ENCODE measurements around the gene BRD4. TPM values are rescaled to one million over a fixed set of nuclear protein-coding genes. Genes with fewer than 3 reads are reported as not detected.
A peak's percentile ranks its signal among the peaks of the same experiment; 100 is the strongest.

BRD4 gene
- total RNA-seq, 1 donor from 2014 or later = 136 TPM

DNA sequence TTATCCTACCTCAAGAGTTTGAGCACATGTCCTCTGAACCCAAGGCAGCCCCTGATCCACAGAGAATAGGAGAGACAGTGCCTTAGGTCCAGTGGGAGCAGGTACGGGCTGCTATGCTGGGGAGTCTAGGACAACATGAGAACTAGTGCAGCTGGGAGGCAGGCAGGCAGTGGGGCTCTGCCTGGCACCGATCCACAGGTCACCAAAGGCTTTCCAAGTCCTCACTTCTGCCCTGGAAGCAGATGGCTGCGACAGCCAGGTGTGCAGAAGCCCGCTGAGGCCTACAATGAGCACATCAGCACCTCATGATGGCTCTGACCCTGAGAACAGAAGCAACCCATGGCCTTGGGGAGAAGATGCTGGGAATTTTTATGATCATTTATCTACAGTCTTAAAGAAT, 70.3 kb downstream of the BRD4 start:
- TF ChIP-seq, protein P1, sequence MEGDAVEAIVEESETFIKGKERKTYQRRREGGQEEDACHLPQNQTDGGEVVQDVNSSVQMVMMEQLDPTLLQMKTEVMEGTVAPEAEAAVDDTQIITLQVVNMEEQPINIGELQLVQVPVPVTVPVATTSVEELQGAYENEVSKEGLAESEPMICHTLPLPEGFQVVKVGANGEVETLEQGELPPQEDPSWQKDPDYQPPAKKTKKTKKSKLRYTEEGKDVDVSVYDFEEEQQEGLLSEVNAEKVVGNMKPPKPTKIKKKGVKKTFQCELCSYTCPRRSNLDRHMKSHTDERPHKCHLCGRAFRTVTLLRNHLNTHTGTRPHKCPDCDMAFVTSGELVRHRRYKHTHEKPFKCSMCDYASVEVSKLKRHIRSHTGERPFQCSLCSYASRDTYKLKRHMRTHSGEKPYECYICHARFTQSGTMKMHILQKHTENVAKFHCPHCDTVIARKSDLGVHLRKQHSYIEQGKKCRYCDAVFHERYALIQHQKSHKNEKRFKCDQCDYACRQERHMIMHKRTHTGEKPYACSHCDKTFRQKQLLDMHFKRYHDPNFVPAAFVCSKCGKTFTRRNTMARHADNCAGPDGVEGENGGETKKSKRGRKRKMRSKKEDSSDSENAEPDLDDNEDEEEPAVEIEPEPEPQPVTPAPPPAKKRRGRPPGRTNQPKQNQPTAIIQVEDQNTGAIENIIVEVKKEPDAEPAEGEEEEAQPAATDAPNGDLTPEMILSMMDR (IDR thresholded peaks at IDR 0.05; ENCODE audit: unreplicated experiment) = no peak
- H3K27ac Mint-ChIP-seq (ENCODE audit: unreplicated experiment) = no peak overlapping the region
- no peak overlapping the region for H3K4me3 Mint-ChIP-seq (ENCODE audit: unreplicated experiment)
- peaks cover 39% of the 10 kb centered on the region for H3K36me3 Mint-ChIP-seq (ENCODE audit: low read depth, unreplicated experiment)
- no peaks in the 10 kb centered on the region for H3K9me3 Mint-ChIP-seq (ENCODE audit: unreplicated experiment)
- H3K27me3 Mint-ChIP-seq (ENCODE audit: unreplicated experiment) = peaks cover 13% of the 10 kb centered on the region
- DNase-seq (ENCODE audit: low spot score) = no peak
- no peaks in the 10 kb centered on the region for H3K4me1 Mint-ChIP-seq (ENCODE audit: unreplicated experiment)

DNA sequence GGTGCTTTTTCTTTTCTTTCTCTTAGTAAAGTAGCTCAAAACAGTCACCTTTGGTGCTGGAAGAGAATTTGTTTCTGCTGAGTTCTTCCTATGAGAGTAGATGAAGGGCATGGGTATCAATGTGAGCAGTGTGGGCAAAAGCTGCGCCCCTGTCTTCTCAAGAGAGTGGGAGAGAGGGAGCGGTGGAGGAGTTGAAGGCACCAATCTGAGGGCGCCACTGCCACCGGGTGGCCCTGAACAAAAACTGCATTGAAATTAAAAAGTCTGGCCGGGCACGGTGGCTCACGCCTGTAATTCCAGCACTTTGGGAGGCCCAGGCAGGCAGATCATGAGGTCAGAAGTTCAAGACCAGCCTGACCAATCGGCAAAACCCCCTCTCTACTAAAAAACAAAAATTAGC, 71.4 kb downstream of the BRD4 start:
- peaks cover 47% of the 10 kb centered on the region for H3K36me3 Mint-ChIP-seq (ENCODE audit: low read depth, unreplicated experiment)
- no peak for DNase-seq (ENCODE audit: low spot score)
- no peak overlapping the region for H3K27ac Mint-ChIP-seq (ENCODE audit: unreplicated experiment)
- peaks cover 13% of the 10 kb centered on the region for H3K27me3 Mint-ChIP-seq (ENCODE audit: unreplicated experiment)
- TF ChIP-seq, protein P1 (IDR thresholded peaks at IDR 0.05; ENCODE audit: unreplicated experiment) = peak; percentile 15
- peak overlapping the region; percentile 56 for H3K4me3 Mint-ChIP-seq (ENCODE audit: unreplicated experiment)
- H3K9me3 Mint-ChIP-seq (ENCODE audit: unreplicated experiment) = no peaks in the 10 kb centered on the region
- H3K4me1 Mint-ChIP-seq (ENCODE audit: unreplicated experiment) = no peaks in the 10 kb centered on the region

DNA sequence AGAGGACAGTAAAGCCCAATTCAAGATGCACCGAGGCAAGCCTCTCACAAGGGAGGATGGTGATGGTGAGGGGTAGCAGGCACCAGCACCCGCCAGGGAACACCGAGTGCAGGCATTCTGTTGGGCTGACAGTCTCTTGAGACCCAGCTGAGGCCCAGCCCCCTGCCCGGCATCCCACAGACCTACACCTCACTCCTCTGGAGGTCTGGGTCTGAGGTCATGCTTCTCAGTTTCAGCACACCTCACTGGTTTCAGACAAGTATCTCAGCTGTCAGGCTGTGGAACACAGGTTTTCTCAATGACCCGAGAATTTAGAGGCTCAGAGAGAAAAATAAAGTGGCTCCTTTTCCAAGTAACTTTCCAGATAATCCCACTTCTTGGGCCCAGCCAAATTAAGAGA, 72.4 kb downstream of the BRD4 start:
- H3K27ac Mint-ChIP-seq (ENCODE audit: unreplicated experiment) = no peak overlapping the region
- H3K27me3 Mint-ChIP-seq (ENCODE audit: unreplicated experiment) = peaks cover 9% of the 10 kb centered on the region
- H3K36me3 Mint-ChIP-seq (ENCODE audit: low read depth, unreplicated experiment) = peaks cover 48% of the 10 kb centered on the region
- no peaks in the 10 kb centered on the region for H3K9me3 Mint-ChIP-seq (ENCODE audit: unreplicated experiment)
- no peaks in the 10 kb centered on the region for H3K4me1 Mint-ChIP-seq (ENCODE audit: unreplicated experiment)
- H3K4me3 Mint-ChIP-seq (ENCODE audit: unreplicated experiment) = no peak overlapping the region
- TF ChIP-seq, protein P1 (IDR thresholded peaks at IDR 0.05; ENCODE audit: unreplicated experiment) = no peak
- no peak for DNase-seq (ENCODE audit: low spot score)

DNA sequence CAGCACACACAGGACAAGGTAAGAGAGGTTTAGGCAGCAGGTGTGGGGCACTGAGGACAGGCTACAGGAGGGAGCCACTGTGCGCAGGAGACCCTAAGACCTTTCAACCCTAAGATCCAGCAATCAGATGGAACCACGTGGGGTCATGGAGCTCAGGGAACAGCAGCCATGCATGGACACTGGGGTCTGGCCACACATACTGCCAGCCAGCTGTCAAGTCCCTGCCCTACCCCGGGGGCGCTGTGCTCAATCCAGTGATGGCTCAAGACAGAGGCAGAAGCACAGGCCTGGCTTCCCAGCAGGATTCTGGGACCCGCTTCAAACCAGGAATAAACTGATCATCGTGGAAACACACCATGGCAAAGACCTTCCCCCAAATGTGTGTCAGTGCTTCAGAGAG, 74.6 kb downstream of the BRD4 start:
- DNase-seq (ENCODE audit: low spot score) = no peak
- H3K4me3 Mint-ChIP-seq (ENCODE audit: unreplicated experiment) = peak overlapping the region; percentile 67

DNA sequence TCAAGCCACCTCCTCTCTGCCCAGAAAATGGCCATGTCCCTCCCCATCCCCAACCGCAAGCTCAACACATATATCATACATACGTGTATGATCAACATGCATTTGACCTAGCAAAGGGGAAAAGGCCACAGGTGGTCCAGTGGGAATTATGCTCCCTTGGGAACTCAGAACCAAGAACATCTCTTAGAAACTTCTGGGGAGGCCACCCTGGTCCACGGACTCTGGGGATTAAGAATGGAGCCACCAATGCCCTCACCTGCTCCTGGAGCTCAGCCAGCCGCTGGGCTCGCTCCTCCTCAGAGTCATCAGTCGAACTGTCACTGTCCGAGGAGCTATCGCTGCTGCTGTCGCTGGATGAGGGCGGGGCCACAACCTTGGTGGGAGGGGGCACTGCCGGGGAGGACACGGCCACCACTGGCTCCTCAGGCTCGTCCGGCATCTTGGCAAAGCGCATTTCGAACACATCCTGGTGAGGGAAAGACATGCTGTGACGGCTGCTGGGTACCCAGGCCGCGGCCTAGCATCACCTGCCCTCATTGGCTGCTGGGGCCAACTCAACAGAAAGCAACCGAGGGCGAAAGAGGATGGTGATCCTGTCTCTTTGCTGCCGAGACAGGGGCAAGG, 75.5 kb downstream of the BRD4 start:
- peaks cover 9% of the 10 kb centered on the region for H3K27me3 Mint-ChIP-seq (ENCODE audit: unreplicated experiment)
- peaks cover 4% of the 10 kb centered on the region for H3K4me1 Mint-ChIP-seq (ENCODE audit: unreplicated experiment)
- no peak overlapping the region for H3K27ac Mint-ChIP-seq (ENCODE audit: unreplicated experiment)
- DNase-seq (ENCODE audit: low spot score) = no peak
- H3K36me3 Mint-ChIP-seq (ENCODE audit: low read depth, unreplicated experiment) = peaks cover 59% of the 10 kb centered on the region
- no peak overlapping the region for H3K4me3 Mint-ChIP-seq (ENCODE audit: unreplicated experiment)
- TF ChIP-seq, protein P1 (IDR thresholded peaks at IDR 0.05; ENCODE audit: unreplicated experiment) = no peak
- H3K9me3 Mint-ChIP-seq (ENCODE audit: unreplicated experiment) = no peaks in the 10 kb centered on the region

More for the DNA sequence above, 74.6 kb downstream of the BRD4 start:
- Mint-ChIP-seq H3K27ac (ENCODE audit: unreplicated experiment) (no peak overlapping the region), H3K27me3 (ENCODE audit: unreplicated experiment) (peaks cover 6% of the 10 kb centered on the region), H3K4me1 (ENCODE audit: unreplicated experiment) (no peaks in the 10 kb centered on the region), H3K9me3 (ENCODE audit: unreplicated experiment) (no peaks in the 10 kb centered on the region), H3K36me3 (ENCODE audit: low read depth, unreplicated experiment) (peaks cover 54% of the 10 kb centered on the region)
- TF ChIP-seq, protein P1 (IDR thresholded peaks at IDR 0.05; ENCODE audit: unreplicated experiment) = no peak
